Epithelial cell of esophagus (primary cell): ENCODE measurements around the gene PCBP3.
"Not testable (repeated sequence)": the region's sequence is repeated elsewhere in the genome, so short reads cannot be mapped to it uniquely, and the experiment has no call there.

Source experiments
- DNase-seq: peaks from one replicate; pipeline ENCODE4 v3.0.0; 2010; ENCODE audit warnings: low read depth
- H3K4me3 ChIP-seq: 2 replicates; pipeline ENCODE4 v1.5.1; 2011; ENCODE audit warnings: mild to moderate bottlenecking, low read length, control low read depth
- TF ChIP-seq, protein P1 (sequence below): IDR thresholded peaks from 2 replicates; pipeline ENCODE4 v1.5.1; 2011; ENCODE audit warnings: low read depth, mild to moderate bottlenecking, low read length, control low read depth, inconsistent platforms; ENCODE audit not compliant: insufficient read depth; ENCODE audit errors: missing control alignments

The PCBP3 gene

DNA sequence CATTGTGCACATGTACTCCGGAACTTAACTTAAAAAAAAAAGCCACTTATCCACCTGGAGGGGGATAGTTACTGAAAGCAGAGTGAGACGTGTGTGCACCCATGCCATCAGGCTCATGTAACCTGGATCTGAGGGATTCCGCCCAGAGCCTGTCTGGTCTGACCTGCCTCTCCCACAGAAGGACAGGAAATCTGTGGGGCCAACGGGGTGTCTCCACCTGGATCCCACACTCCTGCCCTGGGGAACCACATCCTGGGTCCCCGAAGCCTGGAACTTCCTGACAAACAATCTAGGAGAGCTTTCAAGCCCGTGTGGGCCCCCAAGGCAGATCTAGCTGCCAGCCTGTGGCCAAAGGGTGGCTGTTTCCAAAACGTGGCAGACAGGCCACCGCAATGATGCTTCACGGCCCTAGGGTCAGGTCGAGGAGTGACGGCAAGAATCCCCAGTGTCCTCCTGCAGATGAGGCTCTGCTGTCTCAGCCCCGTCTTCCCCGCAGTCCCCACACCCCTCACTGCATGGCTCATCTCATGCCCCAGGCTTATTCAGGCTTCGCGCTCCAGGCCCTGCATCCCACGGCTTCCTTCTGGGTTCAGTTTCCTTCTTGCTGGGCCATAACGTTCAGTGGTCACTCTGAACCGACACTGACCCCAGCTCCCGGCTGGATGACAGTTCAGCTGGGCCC is 21.0 kb upstream of the PCBP3 start:
- DNase-seq: no peak
- TF ChIP-seq, protein P1, sequence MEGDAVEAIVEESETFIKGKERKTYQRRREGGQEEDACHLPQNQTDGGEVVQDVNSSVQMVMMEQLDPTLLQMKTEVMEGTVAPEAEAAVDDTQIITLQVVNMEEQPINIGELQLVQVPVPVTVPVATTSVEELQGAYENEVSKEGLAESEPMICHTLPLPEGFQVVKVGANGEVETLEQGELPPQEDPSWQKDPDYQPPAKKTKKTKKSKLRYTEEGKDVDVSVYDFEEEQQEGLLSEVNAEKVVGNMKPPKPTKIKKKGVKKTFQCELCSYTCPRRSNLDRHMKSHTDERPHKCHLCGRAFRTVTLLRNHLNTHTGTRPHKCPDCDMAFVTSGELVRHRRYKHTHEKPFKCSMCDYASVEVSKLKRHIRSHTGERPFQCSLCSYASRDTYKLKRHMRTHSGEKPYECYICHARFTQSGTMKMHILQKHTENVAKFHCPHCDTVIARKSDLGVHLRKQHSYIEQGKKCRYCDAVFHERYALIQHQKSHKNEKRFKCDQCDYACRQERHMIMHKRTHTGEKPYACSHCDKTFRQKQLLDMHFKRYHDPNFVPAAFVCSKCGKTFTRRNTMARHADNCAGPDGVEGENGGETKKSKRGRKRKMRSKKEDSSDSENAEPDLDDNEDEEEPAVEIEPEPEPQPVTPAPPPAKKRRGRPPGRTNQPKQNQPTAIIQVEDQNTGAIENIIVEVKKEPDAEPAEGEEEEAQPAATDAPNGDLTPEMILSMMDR: no peak
- H3K4me3 ChIP-seq: no peak overlapping the region

DNA sequence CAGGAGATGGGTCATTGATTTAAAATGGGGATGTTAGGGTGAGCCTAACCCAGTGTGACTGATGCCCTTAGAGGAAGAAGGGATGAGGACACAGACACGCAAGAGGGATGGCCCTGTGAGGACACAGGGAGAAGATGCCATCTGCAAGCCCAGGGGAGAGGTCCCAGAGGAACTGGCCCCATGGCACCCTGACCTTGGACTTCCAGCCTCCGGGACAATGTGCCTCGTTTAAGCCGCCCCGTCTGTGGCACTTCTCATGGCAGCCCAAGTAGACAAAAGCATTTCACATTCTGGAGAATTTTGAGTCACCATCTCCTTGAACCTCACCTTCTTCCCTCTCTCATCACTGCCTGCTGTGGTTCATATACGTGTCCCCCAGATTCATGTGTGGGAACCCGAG is 20.1 kb upstream of the PCBP3 start:
- DNase-seq: no peak
- TF ChIP-seq, protein P1: no peak
- H3K4me3 ChIP-seq: no peak overlapping the region

DNA sequence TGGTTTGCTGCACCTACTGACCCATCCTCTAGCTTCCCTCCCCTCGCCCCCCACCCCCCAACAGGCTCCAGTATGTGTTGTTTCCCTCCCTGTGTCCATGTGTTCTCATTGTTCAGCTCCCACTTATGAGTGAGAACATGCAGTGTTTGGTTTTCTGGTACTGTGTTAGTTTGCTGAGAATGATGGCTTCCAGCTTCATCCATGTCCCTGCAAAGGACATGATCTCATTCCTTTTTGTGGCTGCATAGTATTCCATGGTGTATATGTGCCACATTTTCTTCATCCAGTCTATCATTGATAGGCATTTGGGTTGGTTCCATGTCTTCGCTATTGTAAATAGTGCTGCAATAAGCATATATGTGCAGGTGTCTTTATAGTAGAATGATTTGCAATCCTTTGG is 17.4 kb upstream of the PCBP3 start:
- not testable (repeated sequence) for H3K4me3 ChIP-seq, DNase-seq

DNA sequence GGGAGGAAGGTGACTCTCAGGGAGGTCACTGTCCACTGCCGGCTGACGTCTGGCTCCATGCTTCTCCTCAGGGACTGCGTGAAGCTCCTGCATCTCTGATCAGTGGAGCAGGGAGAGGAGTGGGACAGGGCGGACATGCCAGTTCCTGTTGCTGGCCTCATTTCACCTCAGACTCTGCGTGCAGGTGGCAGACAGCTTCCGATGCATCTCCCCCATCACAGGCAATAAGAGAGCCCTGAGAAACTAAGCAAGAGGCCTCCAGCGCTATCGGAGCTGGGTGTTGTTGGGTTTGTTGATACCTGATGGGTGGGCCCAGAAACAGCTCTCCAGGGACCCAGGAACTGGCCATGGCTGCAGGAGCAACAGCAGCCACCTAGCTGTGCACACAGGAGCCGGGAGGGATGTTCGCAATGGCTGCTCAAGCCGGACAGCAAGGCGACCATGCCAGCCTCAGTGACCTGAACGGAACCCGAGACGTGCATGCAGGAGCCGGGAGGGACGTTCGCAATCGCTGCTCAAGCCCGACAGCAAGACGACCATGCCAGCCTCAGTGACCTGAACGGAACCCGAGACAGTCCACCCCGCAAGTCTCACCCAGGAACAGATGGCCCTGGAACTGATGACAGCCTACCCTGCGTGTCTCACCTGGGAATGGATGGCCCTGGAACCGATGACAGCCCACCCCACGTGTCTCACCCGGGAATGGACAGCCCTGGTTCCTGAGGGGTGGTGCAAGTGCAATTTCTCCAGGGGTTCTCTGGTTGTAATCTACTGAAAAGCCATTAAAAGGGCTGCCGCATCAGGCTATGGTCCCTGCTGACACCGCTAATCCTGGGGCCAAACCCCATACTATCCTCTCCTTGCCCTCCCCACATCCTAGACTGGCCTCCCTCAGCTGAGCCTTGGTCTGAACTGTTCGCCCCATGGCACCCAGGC is 14.2 kb upstream of the PCBP3 start:
- TF ChIP-seq, protein P1: no peak
- no peak overlapping the region for H3K4me3 ChIP-seq
- no peak for DNase-seq

DNA sequence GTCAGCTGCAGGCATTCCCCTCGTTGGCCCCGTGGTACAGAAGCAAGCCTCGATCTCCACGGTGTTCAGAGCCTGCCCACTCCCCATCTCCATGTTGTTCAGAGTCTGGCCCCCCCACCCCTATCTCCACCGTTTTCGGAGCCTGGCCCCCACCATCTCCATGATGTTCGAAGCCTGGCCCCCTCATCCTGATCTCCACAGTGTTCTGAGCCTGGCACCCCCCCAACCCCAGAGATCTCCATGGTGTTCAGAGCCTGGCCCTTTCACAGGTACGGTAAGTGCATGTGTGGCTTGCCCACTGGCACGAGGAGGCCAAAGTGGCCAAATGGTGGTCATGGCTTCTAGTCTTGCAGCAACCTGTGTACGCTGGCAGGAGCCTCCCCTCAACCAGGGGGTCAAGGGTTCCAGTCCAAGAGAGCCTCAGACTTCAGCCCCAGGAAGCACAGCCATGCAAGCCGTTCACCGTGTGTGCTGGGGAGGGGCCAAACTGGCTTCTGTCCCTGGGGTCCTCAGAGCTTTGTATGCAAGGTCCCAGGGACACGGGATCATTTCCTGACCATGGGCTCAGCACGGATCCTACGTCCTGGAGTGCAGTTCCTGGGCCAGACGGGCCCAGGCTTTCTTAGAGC is 13.3 kb upstream of the PCBP3 start:
- no peak for DNase-seq
- TF ChIP-seq, protein P1: no peak
- no peak overlapping the region for H3K4me3 ChIP-seq

DNA sequence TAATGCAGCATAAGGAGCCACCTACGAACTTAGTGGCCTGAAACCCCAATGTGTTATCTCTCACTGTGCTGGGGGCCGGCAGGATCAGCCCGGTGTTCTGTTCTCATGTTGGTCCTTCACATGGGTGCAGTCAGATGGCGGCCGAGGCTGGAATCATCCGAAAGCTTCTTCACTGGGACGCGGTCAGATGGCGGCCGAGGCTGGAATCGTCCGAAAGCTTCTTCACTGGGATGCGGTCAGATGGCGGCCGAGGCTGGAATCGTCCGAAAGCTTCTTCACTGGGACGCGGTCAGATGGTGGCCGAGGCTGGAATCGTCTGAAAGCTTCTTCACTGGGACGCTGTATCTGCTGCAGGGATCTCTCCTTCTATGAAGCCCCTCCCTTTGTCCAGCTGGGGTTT is 12.6 kb upstream of the PCBP3 start:
- TF ChIP-seq, protein P1: no peak
- no peak for DNase-seq
- no peak overlapping the region for H3K4me3 ChIP-seq

DNA sequence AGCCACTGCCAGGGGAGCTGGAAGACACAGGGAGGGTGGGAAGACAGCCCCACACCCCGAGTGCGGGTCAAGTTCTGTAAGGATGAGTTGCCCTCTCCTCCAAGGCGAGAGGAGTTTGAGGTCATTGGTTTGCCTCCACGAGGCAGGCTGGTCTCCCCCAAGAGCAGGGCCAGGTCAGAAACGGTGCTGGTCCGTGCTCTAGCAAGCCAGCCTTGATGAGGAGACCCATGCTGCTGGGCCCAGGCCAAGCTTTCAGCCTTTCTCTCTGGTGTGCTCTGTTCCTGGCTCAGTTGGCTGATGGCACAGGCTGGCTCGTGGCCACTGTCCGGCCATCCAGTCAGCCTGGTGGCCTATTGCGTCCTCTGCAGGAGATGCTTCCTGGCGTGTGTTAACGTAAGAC is 12.0 kb upstream of the PCBP3 start:
- DNase-seq: no peak
- no peak overlapping the region for H3K4me3 ChIP-seq
- TF ChIP-seq, protein P1: no peak
